ENCODE results near the gene ADCY2. TPM values are rescaled to one million over a fixed set of nuclear protein-coding genes. Genes with fewer than 3 reads are reported as not detected.

ADCY2 gene
- total RNA-seq, 2 experiments from 2014 or later: not detected

GRCh38 chr5:7376871-7377270 lies 19.1 kb upstream of the ADCY2 start:
- H3K36me3 Mint-ChIP-seq (ENCODE audit: low read depth): no peaks in the 10 kb centered on the region
- ChIA-PET CTCF (no interaction called here), POLR2A (no interaction called here)
- H3K27me3 Mint-ChIP-seq: no peaks in the 10 kb centered on the region
- no peak overlapping the region for H3K4me3 Mint-ChIP-seq
- no peak overlapping the region for H3K27ac Mint-ChIP-seq
- DNase-seq (no peak), ATAC-seq (no peak)
- no peaks in the 10 kb centered on the region for H3K4me1 Mint-ChIP-seq (ENCODE audit: low read depth)
- H3K9me3 Mint-ChIP-seq: no peaks in the 10 kb centered on the region
- TF ChIP-seq CTCF (IDR thresholded peaks at IDR 0.05): no peak
- intact Hi-C loops (cut with micrococcal nuclease): no loop called here

- no peak for TF ChIP-seq CTCF (IDR thresholded peaks at IDR 0.05)
- Mint-ChIP-seq H3K4me3 (no peak overlapping the region), H3K4me1 (ENCODE audit: low read depth) (no peaks in the 10 kb centered on the region), H3K36me3 (ENCODE audit: low read depth) (no peaks in the 10 kb centered on the region), H3K9me3 (no peaks in the 10 kb centered on the region), H3K27ac (no peak overlapping the region), H3K27me3 (no peaks in the 10 kb centered on the region)
- ChIA-PET CTCF (no interaction called here), POLR2A (no interaction called here)
- no peak for ATAC-seq
- no peak for DNase-seq
- intact Hi-C loops (cut with micrococcal nuclease): no loop called here
Observed at GRCh38 chr5:7377761-7378160, 18.2 kb upstream of the ADCY2 start.

GRCh38 chr5:7382588-7382987 lies 13.3 kb upstream of the ADCY2 start:
- ChIA-PET CTCF (no interaction called here), POLR2A (no interaction called here)
- no peak for TF ChIP-seq CTCF (IDR thresholded peaks at IDR 0.05)
- DNase-seq (no peak), ATAC-seq (no peak)
- H3K27ac Mint-ChIP-seq: no peak overlapping the region
- no peaks in the 10 kb centered on the region for H3K27me3 Mint-ChIP-seq
- H3K4me1 Mint-ChIP-seq (ENCODE audit: low read depth): no peaks in the 10 kb centered on the region
- no peaks in the 10 kb centered on the region for H3K36me3 Mint-ChIP-seq (ENCODE audit: low read depth)
- intact Hi-C loops (cut with micrococcal nuclease): no loop called here
- no peaks in the 10 kb centered on the region for H3K9me3 Mint-ChIP-seq
- no peak overlapping the region for H3K4me3 Mint-ChIP-seq

- no peak for TF ChIP-seq CTCF (IDR thresholded peaks at IDR 0.05)
- ChIA-PET CTCF (no interaction called here), POLR2A (no interaction called here)
- intact Hi-C loops (cut with micrococcal nuclease): no loop called here
- H3K4me3 Mint-ChIP-seq: no peak overlapping the region
- H3K4me1 Mint-ChIP-seq (ENCODE audit: low read depth): no peaks in the 10 kb centered on the region
- no peaks in the 10 kb centered on the region for H3K9me3 Mint-ChIP-seq
- H3K27me3 Mint-ChIP-seq: no peaks in the 10 kb centered on the region
- DNase-seq (no peak), ATAC-seq (no peak)
- H3K27ac Mint-ChIP-seq: no peak overlapping the region
- no peaks in the 10 kb centered on the region for H3K36me3 Mint-ChIP-seq (ENCODE audit: low read depth)
Observed at GRCh38 chr5:7385681-7386080, 10.3 kb upstream of the ADCY2 start.

GRCh38 chr5:7388553-7388952 lies 7.4 kb upstream of the ADCY2 start:
- ChIA-PET CTCF (no interaction called here), POLR2A (no interaction called here)
- no peak for ATAC-seq
- H3K9me3 Mint-ChIP-seq: no peaks in the 10 kb centered on the region
- H3K27ac Mint-ChIP-seq: no peak overlapping the region
- DNase-seq: no peak
- peaks cover 7% of the 10 kb centered on the region for H3K27me3 Mint-ChIP-seq
- H3K4me3 Mint-ChIP-seq: no peak overlapping the region
- no peaks in the 10 kb centered on the region for H3K36me3 Mint-ChIP-seq (ENCODE audit: low read depth)
- TF ChIP-seq CTCF (IDR thresholded peaks at IDR 0.05): no peak
- intact Hi-C loops (cut with micrococcal nuclease): no loop called here
- H3K4me1 Mint-ChIP-seq (ENCODE audit: low read depth): no peaks in the 10 kb centered on the region

All from activated CD8-positive, alpha-beta T cell treated with anti-CD3 and anti-CD28 coated beads for 36 hours (primary cell).